Trophoblast cell (in vitro differentiated cells and primary cell): Measurements from ENCODE around the gene COX7A2.

Source experiments
- DNase-seq, 2 donors: peaks; one replicate each; pipeline ENCODE4 v3.0.0-alpha.2; 2016
- H2AFZ ChIP-seq: 2 replicates; pipeline ENCODE4 v1.6.1; 2013; ENCODE audit warnings: low read length, moderate library complexity, mild to moderate bottlenecking; ENCODE audit not compliant: insufficient read depth, poor library complexity
- H2AK5ac ChIP-seq: 2 replicates; pipeline ENCODE4 v1.6.1; 2013; ENCODE audit warnings: mild to moderate bottlenecking, low read length
- H2BK120ac ChIP-seq: 2 replicates; pipeline ENCODE4 v1.6.1; 2013; ENCODE audit warnings: low read length, mild to moderate bottlenecking, moderate library complexity; ENCODE audit not compliant: insufficient read depth, poor library complexity
- H2BK12ac ChIP-seq: 2 replicates; pipeline ENCODE4 v1.6.1; 2013; ENCODE audit warnings: mild to moderate bottlenecking, low read length, moderate library complexity
- H2BK5ac ChIP-seq: 2 replicates; pipeline ENCODE4 v1.6.1; 2013; ENCODE audit warnings: low read length, low read depth, moderate library complexity, mild to moderate bottlenecking; ENCODE audit not compliant: poor library complexity
- H3K14ac ChIP-seq: 2 replicates; pipeline ENCODE4 v1.6.1; 2013; ENCODE audit warnings: mild to moderate bottlenecking, low read length
- H3K18ac ChIP-seq: 2 replicates; pipeline ENCODE4 v1.6.1; 2013; ENCODE audit warnings: mild to moderate bottlenecking, low read length
- H3K23ac ChIP-seq: 2 replicates; pipeline ENCODE4 v1.6.1; 2013; ENCODE audit warnings: low read length
- H3K27ac ChIP-seq: 2 replicates; pipeline ENCODE4 v1.5.1; 2013; ENCODE audit warnings: low read depth, mild to moderate bottlenecking, inconsistent platforms, low read length, moderate library complexity
- H3K27me3 ChIP-seq: 2 replicates; pipeline ENCODE4 v1.6.1; 2013; ENCODE audit warnings: inconsistent platforms, mild to moderate bottlenecking, low read length, moderate library complexity; ENCODE audit not compliant: insufficient read depth
- H3K36me3 ChIP-seq, 2 experiments: 1 replicate in 1 of 2; 2 replicates in 1 of 2; pipeline ENCODE4 v1.6.1; 2013; ENCODE audit warnings: low read length in 2 of 2, mild to moderate bottlenecking in 2 of 2, moderate library complexity in 1 of 2; ENCODE audit not compliant: insufficient read depth in 2 of 2, control insufficient read depth in 1 of 2
- H3K4ac ChIP-seq: 2 replicates; pipeline ENCODE4 v1.6.1; 2013; ENCODE audit warnings: low read depth, mild to moderate bottlenecking, low read length, moderate library complexity
- H3K4me1 ChIP-seq, 2 experiments: 1 replicate in 1 of 2; 2 replicates in 1 of 2; pipeline ENCODE4 v1.6.1; 2013; ENCODE audit warnings: low read length in 2 of 2, mild to moderate bottlenecking in 2 of 2, moderate library complexity in 1 of 2; ENCODE audit not compliant: insufficient read depth in 2 of 2, control insufficient read depth in 1 of 2
- H3K4me2 ChIP-seq: 2 replicates; pipeline ENCODE4 v1.6.1; 2013; ENCODE audit warnings: inconsistent platforms, mild to moderate bottlenecking, low read length, moderate library complexity
- H3K4me3 ChIP-seq: 2 replicates; pipeline ENCODE4 v1.5.1; 2013; ENCODE audit warnings: mild to moderate bottlenecking, low read depth, low read length, inconsistent platforms
- H3K79me1 ChIP-seq: one replicate; pipeline ENCODE4 v1.6.1; 2013; ENCODE audit warnings: low read length
- H3K79me2 ChIP-seq: 2 replicates; pipeline ENCODE4 v1.6.1; 2013; ENCODE audit warnings: low read length, mild to moderate bottlenecking; ENCODE audit not compliant: control insufficient read depth, insufficient read depth, poor library complexity
- H3K9ac ChIP-seq: 2 replicates; pipeline ENCODE4 v1.6.1; 2013; ENCODE audit warnings: mild to moderate bottlenecking, low read length
- H3K9me3 ChIP-seq: 2 replicates; pipeline ENCODE4 v1.6.1; 2013; ENCODE audit warnings: low read depth, mild to moderate bottlenecking, control low read depth, inconsistent platforms, low read length; ENCODE audit not compliant: insufficient read depth
- H4K12ac ChIP-seq: 2 replicates; pipeline ENCODE4 v1.6.1; 2013; ENCODE audit warnings: low read depth, mild to moderate bottlenecking, low read length, moderate library complexity
- H4K8ac ChIP-seq: 2 replicates; pipeline ENCODE4 v1.6.1; 2013; ENCODE audit warnings: low read depth, mild to moderate bottlenecking, low read length, moderate library complexity
- H4K91ac ChIP-seq: one replicate; pipeline ENCODE4 v1.6.1; 2013; ENCODE audit warnings: low read depth, mild to moderate bottlenecking, low read length, moderate library complexity
- WGBS: extraction: QIAGEN DNeasy Blood & Tissue Kit; methylation state at CpG from one replicate; pipeline ENCODE4 v1.1.7; 2013; ENCODE audit warnings: missing lambda C conversion rate; ENCODE audit not compliant: insufficient read length, insufficient coverage; ENCODE audit errors: extremely low coverage; 5-methylcytosine and 5-hydroxymethylcytosine counted together

Gene COX7A2

GRCh38 chr6:75235271-75235670 is 8.3 kb downstream of the COX7A2 start:
- no peak overlapping the region for H2BK120ac ChIP-seq
- H3K14ac ChIP-seq = no peak overlapping the region
- no peak overlapping the region for H4K12ac ChIP-seq
- DNase-seq = no peak
- no peak overlapping the region for H2BK5ac ChIP-seq
- H3K18ac ChIP-seq = no peak overlapping the region
- H3K27me3 ChIP-seq = no peaks in the 10 kb centered on the region
- peaks cover 10 to 14% of the 10 kb centered on the region in 2 experiments for H3K36me3 ChIP-seq
- no peak overlapping the region for H3K4ac ChIP-seq
- no peaks in the 10 kb centered on the region for H3K79me1 ChIP-seq
- H2AK5ac ChIP-seq = no peak overlapping the region
- H3K9me3 ChIP-seq = no peaks in the 10 kb centered on the region
- H3K4me3 ChIP-seq = no peak overlapping the region
- H3K9ac ChIP-seq = no peak overlapping the region
- no peak overlapping the region for H3K4me2 ChIP-seq
- H4K8ac ChIP-seq = no peak overlapping the region
- H3K4me1 ChIP-seq = no peaks in the 10 kb centered on the region
- no peak overlapping the region for H2AFZ ChIP-seq
- no peaks in the 10 kb centered on the region for H3K79me2 ChIP-seq
- H2BK12ac ChIP-seq = no peak overlapping the region
- H3K27ac ChIP-seq = no peak overlapping the region
- H3K23ac ChIP-seq = no peak overlapping the region
- WGBS = no CpG with 5 or more reads among the region's 2 CpGs
- no peak overlapping the region for H4K91ac ChIP-seq

GRCh38 chr6:75234126-75234865 is 9.3 kb downstream of the COX7A2 start:
- H3K14ac ChIP-seq = no peak overlapping the region
- H3K4me2 ChIP-seq = no peak overlapping the region
- H3K4me1 ChIP-seq = no peaks in the 10 kb centered on the region
- no peak overlapping the region for H2BK12ac ChIP-seq
- H4K8ac ChIP-seq = no peak overlapping the region
- H3K9me3 ChIP-seq = no peaks in the 10 kb centered on the region
- DNase-seq = no peak
- no peaks in the 10 kb centered on the region for H3K79me1 ChIP-seq
- no peak overlapping the region for H4K12ac ChIP-seq
- no peaks in the 10 kb centered on the region for H3K27me3 ChIP-seq
- no peak overlapping the region for H2BK120ac ChIP-seq
- H3K79me2 ChIP-seq = no peaks in the 10 kb centered on the region
- H3K36me3 ChIP-seq = peaks cover 7 to 9% of the 10 kb centered on the region in 2 experiments
- no peak overlapping the region for H3K18ac ChIP-seq
- no CpG with 5 or more reads among the region's 3 CpGs for WGBS
- H4K91ac ChIP-seq = no peak overlapping the region
- H3K9ac ChIP-seq = no peak overlapping the region
- no peak overlapping the region for H2AFZ ChIP-seq
- no peak overlapping the region for H3K23ac ChIP-seq
- no peak overlapping the region for H3K4ac ChIP-seq
- no peak overlapping the region for H3K27ac ChIP-seq
- H2BK5ac ChIP-seq = no peak overlapping the region
- no peak overlapping the region for H3K4me3 ChIP-seq
- no peak overlapping the region for H2AK5ac ChIP-seq

GRCh38 chr6:75233092-75233615 is 10.4 kb downstream of the COX7A2 start:
- H4K12ac ChIP-seq = no peak overlapping the region
- H2AFZ ChIP-seq = no peak overlapping the region
- no peak overlapping the region for H3K4me3 ChIP-seq
- no peaks in the 10 kb centered on the region for H3K4me1 ChIP-seq
- no peak overlapping the region for H3K4ac ChIP-seq
- H3K79me2 ChIP-seq = no peaks in the 10 kb centered on the region
- WGBS = no CpG with 5 or more reads among the region's 4 CpGs
- no peak overlapping the region for H4K8ac ChIP-seq
- H2BK5ac ChIP-seq = no peak overlapping the region
- H2BK12ac ChIP-seq = no peak overlapping the region
- no peak overlapping the region for H3K18ac ChIP-seq
- no peak overlapping the region for H2AK5ac ChIP-seq
- no peak overlapping the region for H3K27ac ChIP-seq
- H3K79me1 ChIP-seq = no peaks in the 10 kb centered on the region
- H3K23ac ChIP-seq = no peak overlapping the region
- no peak overlapping the region for H3K14ac ChIP-seq
- H4K91ac ChIP-seq = no peak overlapping the region
- no peak overlapping the region for H3K4me2 ChIP-seq
- no peak overlapping the region for H2BK120ac ChIP-seq
- H3K9me3 ChIP-seq = no peaks in the 10 kb centered on the region
- no peak for DNase-seq
- peaks cover 0 to 2% of the 10 kb centered on the region in 2 experiments for H3K36me3 ChIP-seq
- H3K27me3 ChIP-seq = no peaks in the 10 kb centered on the region
- H3K9ac ChIP-seq = no peak overlapping the region

GRCh38 chr6:75230484-75231325 is 12.9 kb downstream of the COX7A2 start:
- H4K8ac ChIP-seq = no peak overlapping the region
- no peak overlapping the region for H3K4me2 ChIP-seq
- H3K9me3 ChIP-seq = no peaks in the 10 kb centered on the region
- no peak overlapping the region for H4K91ac ChIP-seq
- peak; percentile 16 to 77 for DNase-seq
- H2AK5ac ChIP-seq = no peak overlapping the region
- no peak overlapping the region for H3K18ac ChIP-seq
- H3K4me1 ChIP-seq = no peaks in the 10 kb centered on the region
- WGBS = no CpG with 5 or more reads among the region's 10 CpGs
- H3K27me3 ChIP-seq = no peaks in the 10 kb centered on the region
- H4K12ac ChIP-seq = no peak overlapping the region
- H3K9ac ChIP-seq = peak overlapping the region; percentile 23
- no peak overlapping the region for H3K4ac ChIP-seq
- H2BK120ac ChIP-seq = no peak overlapping the region
- no peak overlapping the region for H3K14ac ChIP-seq
- H3K79me2 ChIP-seq = no peaks in the 10 kb centered on the region
- no peak overlapping the region for H3K27ac ChIP-seq
- no peak overlapping the region for H3K23ac ChIP-seq
- no peak overlapping the region for H2BK5ac ChIP-seq
- H2AFZ ChIP-seq = no peak overlapping the region
- no peak overlapping the region for H2BK12ac ChIP-seq
- H3K79me1 ChIP-seq = no peaks in the 10 kb centered on the region
- no peaks in the 10 kb centered on the region for H3K36me3 ChIP-seq
- no peak overlapping the region for H3K4me3 ChIP-seq
